ENCODE data around the gene NFAT5. TPM values are rescaled to one million over a fixed set of nuclear protein-coding genes. Genes with fewer than 3 reads are reported as not detected.

The NFAT5 gene
- total RNA-seq, 1 experiment from 2014 or later = 57.9 TPM

GRCh38 chr16:69590590-69590989 lies 24.8 kb downstream of the NFAT5 start:
- no peak overlapping the region for H3K27ac Mint-ChIP-seq (ENCODE audit: unreplicated experiment)
- CTCF ChIA-PET = no interaction called here
- no peak overlapping the region for H3K4me3 Mint-ChIP-seq (ENCODE audit: low read depth, unreplicated experiment)
- H3K4me1 Mint-ChIP-seq (ENCODE audit: low read depth, unreplicated experiment) = peaks cover 17% of the 10 kb centered on the region
- peaks cover 14% of the 10 kb centered on the region for H3K36me3 Mint-ChIP-seq (ENCODE audit: insufficient read depth, unreplicated experiment)
- H3K9me3 Mint-ChIP-seq (ENCODE audit: low read depth, unreplicated experiment) = no peaks in the 10 kb centered on the region
- no peaks in the 10 kb centered on the region for H3K27me3 Mint-ChIP-seq (ENCODE audit: unreplicated experiment)
- no peak for DNase-seq
- no TSS peak for BruUV-seq (replicated peaks)
- no peak for TF ChIP-seq CTCF (IDR thresholded peaks at IDR 0.05; ENCODE audit: unreplicated experiment)
- intact Hi-C loops (cut with micrococcal nuclease; ENCODE audit: unreplicated experiment) = no loop called here

- BruUV-seq (replicated peaks) = no TSS peak
Measured at GRCh38 chr16:69593751-69594255, 28.0 kb downstream of the NFAT5 start.

GRCh38 chr16:69595127-69596036 lies 29.6 kb downstream of the NFAT5 start:
- no TSS peak for BruUV-seq (replicated peaks)
- Mint-ChIP-seq H3K4me3 (ENCODE audit: low read depth, unreplicated experiment) (peak overlapping the region; percentile 11), H3K36me3 (ENCODE audit: insufficient read depth, unreplicated experiment) (no peaks in the 10 kb centered on the region), H3K4me1 (ENCODE audit: low read depth, unreplicated experiment) (peaks cover 39% of the 10 kb centered on the region), H3K27me3 (ENCODE audit: unreplicated experiment) (no peaks in the 10 kb centered on the region), H3K27ac (ENCODE audit: unreplicated experiment) (peak overlapping the region; percentile 10), H3K9me3 (ENCODE audit: low read depth, unreplicated experiment) (no peaks in the 10 kb centered on the region)
- CTCF ChIA-PET = interaction anchor here (2.0 kb wide), 1 partner anchor 199 kb away, joined by 7 read pairs; no protein-coding TSS in a partner anchor
- DNase-seq = no peak
- intact Hi-C loops (cut with micrococcal nuclease; ENCODE audit: unreplicated experiment) = no loop called here
- no peak for TF ChIP-seq CTCF (IDR thresholded peaks at IDR 0.05; ENCODE audit: unreplicated experiment)

More at GRCh38 chr16:69593751-69594255, 28.0 kb downstream of the NFAT5 start:
- no peak for DNase-seq
- CTCF ChIA-PET = interaction anchor here (0.8 kb wide), 1 partner anchor 8 kb away, joined by 7 read pairs; no protein-coding TSS in a partner anchor
- no peak overlapping the region for H3K4me3 Mint-ChIP-seq (ENCODE audit: low read depth, unreplicated experiment)
- TF ChIP-seq CTCF (IDR thresholded peaks at IDR 0.05; ENCODE audit: unreplicated experiment) = no peak
- H3K4me1 Mint-ChIP-seq (ENCODE audit: low read depth, unreplicated experiment) = peaks cover 26% of the 10 kb centered on the region
- H3K27ac Mint-ChIP-seq (ENCODE audit: unreplicated experiment) = no peak overlapping the region
- H3K36me3 Mint-ChIP-seq (ENCODE audit: insufficient read depth, unreplicated experiment) = no peaks in the 10 kb centered on the region
- H3K27me3 Mint-ChIP-seq (ENCODE audit: unreplicated experiment) = no peaks in the 10 kb centered on the region
- intact Hi-C loops (cut with micrococcal nuclease; ENCODE audit: unreplicated experiment) = no loop called here
- no peaks in the 10 kb centered on the region for H3K9me3 Mint-ChIP-seq (ENCODE audit: low read depth, unreplicated experiment)

GRCh38 chr16:69596801-69597200 lies 31.0 kb downstream of the NFAT5 start:
- H3K36me3 Mint-ChIP-seq (ENCODE audit: insufficient read depth, unreplicated experiment) = no peaks in the 10 kb centered on the region
- CTCF ChIA-PET = interaction anchor here (0.6 to 2.0 kb wide), 3 partner anchors 14 to 449 kb away, joined by 3 to 7 read pairs (median 5); no protein-coding TSS in a partner anchor
- BruUV-seq (replicated peaks) = no TSS peak
- H3K9me3 Mint-ChIP-seq (ENCODE audit: low read depth, unreplicated experiment) = no peaks in the 10 kb centered on the region
- no peak for DNase-seq
- H3K4me3 Mint-ChIP-seq (ENCODE audit: low read depth, unreplicated experiment) = no peak overlapping the region
- intact Hi-C loops (cut with micrococcal nuclease; ENCODE audit: unreplicated experiment) = no loop called here
- H3K27ac Mint-ChIP-seq (ENCODE audit: unreplicated experiment) = no peak overlapping the region
- no peaks in the 10 kb centered on the region for H3K27me3 Mint-ChIP-seq (ENCODE audit: unreplicated experiment)
- TF ChIP-seq CTCF (IDR thresholded peaks at IDR 0.05; ENCODE audit: unreplicated experiment) = no peak
- H3K4me1 Mint-ChIP-seq (ENCODE audit: low read depth, unreplicated experiment) = peaks cover 43% of the 10 kb centered on the region

Measured in Calu3 (cell line).